Measurements from ENCODE around the gene DDX51. TPM values are rescaled to one million over a fixed set of nuclear protein-coding genes. Genes with fewer than 3 reads are reported as not detected.

The DDX51 gene
- total and polyA plus RNA-seq, 2 of the 4 experiments (the other 2 are of a cell fraction), result 3.8 to 14.5 TPM

GRCh38 chr12:132151766-132152410 is 7.8 kb upstream of the DDX51 start:
- Histone ChIP-seq H3K4me3 (ENCODE audit: insufficient read depth, low read depth, low read length) (no peak overlapping the region), H3K23ac (ENCODE audit: low read depth, low read length) (no peak overlapping the region), H4K20me1 (ENCODE audit: insufficient read depth, low read length) (peaks cover 13% of the 10 kb centered on the region), H3K4me2 (ENCODE audit: low read depth, low read length) (no peak overlapping the region), H2BK120ac (ENCODE audit: low read depth, low read length) (no peak overlapping the region), H2BK15ac (ENCODE audit: low read depth, low read length) (no peak overlapping the region), H4K91ac (ENCODE audit: insufficient read depth, low read depth, low read length) (no peak overlapping the region), H3K56ac (ENCODE audit: extremely low read depth, insufficient read depth, low read length) (no peak overlapping the region), H3K14ac (replicated peaks; ENCODE audit: low read depth, low read length) (no peak overlapping the region), H3K27me3 (ENCODE audit: control insufficient read depth, insufficient read depth, low read length) (no peaks in the 10 kb centered on the region), H3K9me3 (ENCODE audit: control insufficient read depth, insufficient read depth, low read length) (no peaks in the 10 kb centered on the region), H3K36me3 (ENCODE audit: control insufficient read depth, insufficient read depth, low read length) (peaks cover 21% of the 10 kb centered on the region), H2AK5ac (ENCODE audit: low read depth, low read length) (no peak overlapping the region), H4K8ac (ENCODE audit: low read depth in 2 of 2, low read length in 2 of 2) (no peak overlapping the region), H4K5ac (ENCODE audit: low read depth, low read length) (no peak overlapping the region), H2BK5ac (ENCODE audit: low read depth, low read length, poor library complexity, severe bottlenecking) (no peak overlapping the region), H2AFZ (replicated peaks; ENCODE audit: low read length, poor library complexity) (no peak overlapping the region), H3K18ac (ENCODE audit: low read depth, low read length) (no peak overlapping the region), H3K9ac (ENCODE audit: low read depth, low read length) (no peak overlapping the region), H3K4ac (ENCODE audit: low read depth, low read length) (no peak overlapping the region), H3K4me1 (ENCODE audit: control insufficient read depth, insufficient read depth, low read length) (no peaks in the 10 kb centered on the region), H2AK9ac (replicated peaks; ENCODE audit: low read depth, low read length, poor library complexity) (no peak overlapping the region), H3K79me1 (ENCODE audit: low read depth in 1 of 2, low read length in 2 of 2) (peaks cover 2 to 8% of the 10 kb centered on the region in 2 experiments; a peak in 2 of 4 replicates), H2BK20ac (ENCODE audit: low read depth, low read length) (no peak overlapping the region), H3K9me1 (ENCODE audit: insufficient read depth, low read length) (0 out of 2 replicates have a peak, but pooled peaks cover 6% of the 10 kb centered on the region), H3K27ac (ENCODE audit: insufficient read depth, low read length) (no peak overlapping the region)
- in situ Hi-C loops (cut with MboI; ENCODE audit: low sequenced_read_pairs), result loop anchor here (5.0 kb wide), 1 partner anchor 265 kb away; no protein-coding TSS in a partner anchor
- no peak for TF ChIP-seq CTCF (conservative IDR thresholded peaks at IDR 0.05; ENCODE audit: low read depth, low read length)
- TF ChIP-seq ELK1 (IDR thresholded peaks at IDR 0.05; ENCODE audit: borderline replicate concordance, low read depth, low read length), result no peak
- no peak for TF ChIP-seq USF2 (IDR thresholded peaks at IDR 0.05; ENCODE audit: low read depth, low read length)
- ChIA-PET POLR2A (ENCODE audit: unreplicated experiment) (no interaction called here), CTCF (no interaction called here)
- 91% methylated on average over 16 of the region's 32 CpGs; no CpG with 5 or more reads in 1 of the 2 experiments for WGBS, 2 experiments (ENCODE audit: extremely low coverage in 2 of 2, insufficient read length in 1 of 2)
- BruUV-seq (replicated peaks), result no TSS peak
- DNase-seq (no peak), ATAC-seq (ENCODE audit: low read depth) (no peak)
- intact Hi-C loops (cut with micrococcal nuclease), result loop anchor here (5.0 kb wide), 1 partner anchor 465 kb away; the partner anchor contains the start of gene P2RX2
- dilution Hi-C loops (cut with HindIII; ENCODE audit: low sequenced_read_pairs, unreplicated experiment), result no loop called here
